Subcutaneous adipose tissue (tissue), 4 donors: ENCODE data around the gene CMSS1. TPM values are rescaled to one million over a fixed set of nuclear protein-coding genes. Genes with fewer than 3 reads are reported as not detected.

ENCODE experiments used
- CTCF ChIP-seq: fragments of 450-650 bp; IDR thresholded peaks from one replicate; pipeline ENCODE4 v1.5.1; 2016; ENCODE audit warnings: low read depth, mild to moderate bottlenecking, control low read depth, antibody characterized with exemption, moderate library complexity
- total RNA-seq, 4 donors: library from RNA; depleted of rRNA; stranded (reverse); fragments of >200 nt; gene quantifications; one replicate each; pipeline ENCODE4 v1.1.0, GENCODE V29; 2016

The CMSS1 gene
- total RNA-seq, 4 donors from 2014 or later: 9.9 to 32.1 (median 19.1) TPM

- TF ChIP-seq CTCF: no peak
Observed at GRCh38 chr3:99870712-99871111, 53.0 kb downstream of the CMSS1 start.

GRCh38 chr3:99871231-99872045 lies 53.8 kb downstream of the CMSS1 start:
- no peak for TF ChIP-seq CTCF

GRCh38 chr3:99872923-99873254 lies 55.2 kb downstream of the CMSS1 start:
- no peak for TF ChIP-seq CTCF

- TF ChIP-seq CTCF: no peak
Observed at GRCh38 chr3:99873269-99874102, 55.8 kb downstream of the CMSS1 start.

GRCh38 chr3:99874237-99875002 lies 56.8 kb downstream of the CMSS1 start:
- TF ChIP-seq CTCF: no peak

- TF ChIP-seq CTCF: no peak
Observed at GRCh38 chr3:99875581-99875928, 57.9 kb downstream of the CMSS1 start.
